ENCODE data around the gene HOXA9. TPM values are rescaled to one million over a fixed set of nuclear protein-coding genes. Genes with fewer than 3 reads are reported as not detected.

HOXA9 gene
- total and polyA plus RNA-seq, 2 of the 4 experiments (the other 2 are of a cell fraction): 0.18 to 0.32 TPM

DNA sequence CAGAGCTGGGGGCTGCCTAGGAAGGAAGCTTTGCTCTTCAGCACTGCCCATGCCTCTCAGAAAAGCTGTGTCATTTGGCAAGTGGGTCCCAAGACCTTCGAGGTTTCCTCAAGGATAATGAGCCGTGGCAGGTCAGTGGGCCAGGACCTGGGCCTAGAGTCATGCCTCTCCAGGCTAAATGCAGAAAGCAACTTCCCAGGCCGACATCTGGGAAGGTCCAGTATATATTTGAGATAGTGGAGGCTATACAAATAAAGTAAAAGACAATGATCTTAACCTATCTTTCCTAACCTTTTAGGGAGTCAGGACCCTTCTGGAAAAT, 11.1 kb upstream of the HOXA9 start:
- no peak for ATAC-seq (ENCODE audit: low read depth)
- Histone ChIP-seq H3K27me3 (ENCODE audit: control insufficient read depth, insufficient read depth, low read length) (peaks cover 89% of the 10 kb centered on the region), H3K56ac (ENCODE audit: extremely low read depth, insufficient read depth, low read length) (no peak overlapping the region), H2BK20ac (ENCODE audit: low read depth, low read length) (no peak overlapping the region), H3K9me1 (ENCODE audit: insufficient read depth, low read length) (no peaks in the 10 kb centered on the region), H3K14ac (replicated peaks; ENCODE audit: low read depth, low read length) (no peak overlapping the region), H2AK5ac (ENCODE audit: low read depth, low read length) (no peak overlapping the region), H3K9ac (ENCODE audit: low read depth, low read length) (no peak overlapping the region), H4K91ac (ENCODE audit: insufficient read depth, low read depth, low read length) (no peak overlapping the region), H2BK5ac (ENCODE audit: low read depth, low read length, poor library complexity, severe bottlenecking) (no peak overlapping the region), H2AFZ (replicated peaks; ENCODE audit: low read length, poor library complexity) (no peak overlapping the region), H4K8ac (ENCODE audit: low read depth in 2 of 2, low read length in 2 of 2) (no peak overlapping the region), H2AK9ac (replicated peaks; ENCODE audit: low read depth, low read length, poor library complexity) (no peak overlapping the region), H2BK15ac (ENCODE audit: low read depth, low read length) (no peak overlapping the region), H3K9me3 (ENCODE audit: control insufficient read depth, insufficient read depth, low read length) (peaks cover 7% of the 10 kb centered on the region; the same call in 1 of the 2 replicates), H3K4me2 (ENCODE audit: low read depth, low read length) (no peak overlapping the region), H3K4me3 (ENCODE audit: insufficient read depth, low read depth, low read length) (no peak overlapping the region), H3K27ac (ENCODE audit: insufficient read depth, low read length) (no peak overlapping the region), H3K36me3 (ENCODE audit: control insufficient read depth, insufficient read depth, low read length) (no peaks in the 10 kb centered on the region), H3K4me1 (ENCODE audit: control insufficient read depth, insufficient read depth, low read length) (no peaks in the 10 kb centered on the region; the same call in 1 of the 2 replicates), H3K23ac (ENCODE audit: low read depth, low read length) (no peak overlapping the region), H3K79me1 (ENCODE audit: low read depth in 1 of 2, low read length in 2 of 2) (no peaks in the 10 kb centered on the region), H4K20me1 (ENCODE audit: insufficient read depth, low read length) (0 out of 2 replicates have a peak, but pooled peaks cover 14% of the 10 kb centered on the region), H3K18ac (ENCODE audit: low read depth, low read length) (no peak overlapping the region), H2BK120ac (ENCODE audit: low read depth, low read length) (no peak overlapping the region), H3K4ac (ENCODE audit: low read depth, low read length) (no peak overlapping the region), H4K5ac (ENCODE audit: low read depth, low read length) (no peak overlapping the region)
- BruUV-seq (replicated peaks): no TSS peak
- WGBS, 2 experiments (ENCODE audit: extremely low coverage in 2 of 2, insufficient read length in 1 of 2): 63% methylated on average over 2 of the region's 3 CpGs; no CpG with 5 or more reads in 1 of the 2 experiments
- DNase-seq: no peak
- TF ChIP-seq, protein P1, sequence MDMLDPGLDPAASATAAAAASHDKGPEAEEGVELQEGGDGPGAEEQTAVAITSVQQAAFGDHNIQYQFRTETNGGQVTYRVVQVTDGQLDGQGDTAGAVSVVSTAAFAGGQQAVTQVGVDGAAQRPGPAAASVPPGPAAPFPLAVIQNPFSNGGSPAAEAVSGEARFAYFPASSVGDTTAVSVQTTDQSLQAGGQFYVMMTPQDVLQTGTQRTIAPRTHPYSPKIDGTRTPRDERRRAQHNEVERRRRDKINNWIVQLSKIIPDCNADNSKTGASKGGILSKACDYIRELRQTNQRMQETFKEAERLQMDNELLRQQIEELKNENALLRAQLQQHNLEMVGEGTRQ (IDR thresholded peaks at IDR 0.05; ENCODE audit: low read depth, low read length): no peak
- in situ Hi-C loops (cut with MboI; ENCODE audit: low sequenced_read_pairs): no loop called here
- intact Hi-C loops (cut with micrococcal nuclease): no loop called here
- dilution Hi-C loops (cut with HindIII; ENCODE audit: low sequenced_read_pairs, unreplicated experiment): no loop called here
- ChIA-PET POLR2A (ENCODE audit: unreplicated experiment) (no interaction called here), CTCF (no interaction called here)

Measured in IMR-90 (cell line).